ENCODE data around the gene ARFRP1. TPM values are rescaled to one million over a fixed set of nuclear protein-coding genes. Genes with fewer than 3 reads are reported as not detected.

The ARFRP1 gene
- polyA plus RNA-seq, 3 donors = 18.2 to 31.1 (median 20.7) TPM

DNA sequence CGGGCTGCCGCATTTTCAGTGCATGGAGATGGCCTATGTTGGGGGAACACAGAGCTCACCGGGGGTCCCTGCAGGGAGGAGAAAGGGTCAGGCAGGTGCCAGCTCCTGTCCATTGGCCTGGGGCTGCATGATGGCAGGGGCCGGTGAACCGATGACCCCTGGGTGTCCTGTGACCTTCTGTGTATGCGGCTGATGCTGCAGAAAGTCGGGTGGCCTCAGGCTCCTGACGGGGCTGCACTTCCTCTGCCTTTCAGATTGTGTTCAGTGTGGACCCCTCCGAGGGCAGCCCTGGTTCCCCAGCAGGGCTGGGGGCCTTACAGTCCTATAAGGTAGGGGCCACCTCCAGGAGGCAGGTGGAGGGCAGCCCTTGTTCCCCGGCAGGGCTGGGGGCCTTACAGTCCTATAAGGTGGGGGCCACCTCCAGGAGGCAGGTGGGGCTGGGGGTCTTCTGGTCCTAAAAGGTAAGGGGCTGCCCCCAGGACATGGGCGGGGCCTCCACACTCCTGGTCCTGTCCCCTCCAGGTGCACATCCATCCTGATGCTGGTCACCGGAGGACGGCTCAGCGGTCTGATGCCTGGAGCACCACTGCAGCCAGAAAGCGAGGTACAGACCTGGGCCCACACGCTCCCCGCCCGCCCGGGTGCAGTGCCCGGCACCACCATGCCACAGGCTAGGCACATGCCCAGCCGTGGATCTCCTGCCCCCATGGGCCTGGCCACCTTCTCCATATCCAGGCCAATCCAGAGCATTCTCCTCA lies 22.3 kb downstream of the ARFRP1 start:
- Histone ChIP-seq H3K27ac (ENCODE audit: low read depth in 1 of 2, low read length in 2 of 2) (peak overlapping the region; percentile 94 to 96), H3K4me2 (replicated peaks; ENCODE audit: extremely low read depth, low read length, poor library complexity, severe bottlenecking) (peak overlapping the region; percentile 72), H2AFZ (ENCODE audit: insufficient read depth, low read depth, low read length, poor library complexity, severe bottlenecking) (no peak overlapping the region), H3K9me3 (replicated peaks in 1 of 2; ENCODE audit: control insufficient read depth in 1 of 2, insufficient read depth in 1 of 2, low read length in 2 of 2) (no peaks in the 10 kb centered on the region), H3K79me2 (ENCODE audit: insufficient read depth, low read length) (no peaks in the 10 kb centered on the region), H3K4me3 (replicated peaks in 1 of 3; ENCODE audit: low read depth in 2 of 3, low read length in 3 of 3) (peak overlapping the region in 1 of 3 experiments; percentile 62), H3K27me3 (ENCODE audit: control insufficient read depth in 2 of 2, insufficient read depth in 2 of 2, low read length in 2 of 2) (no peaks in the 10 kb centered on the region), H3K4me1 (ENCODE audit: control insufficient read depth in 1 of 2, insufficient read depth in 2 of 2, low read length in 2 of 2) (peaks cover 31 to 44% of the 10 kb centered on the region in 2 donors), H3K36me3 (replicated peaks in 1 of 2; ENCODE audit: control insufficient read depth in 1 of 2, insufficient read depth in 2 of 2, low read length in 2 of 2) (peaks cover 6 to 8% of the 10 kb centered on the region in 2 donors), H4K20me1 (ENCODE audit: insufficient read depth, low read length) (no peaks in the 10 kb centered on the region), H3K9ac (ENCODE audit: insufficient read depth, low read length, poor library complexity, severe bottlenecking) (peak overlapping the region; percentile 81)
- no peak for DNase-seq
- peaks cover 0 to 2% (median 0%) of the 10 kb centered on the region in 7 donors for H3K9me3 Mint-ChIP-seq
- peak overlapping the region; percentile 82 to 96 (median 94) for H3K27ac Mint-ChIP-seq
- H3K27me3 Mint-ChIP-seq (ENCODE audit: low read depth in 3 of 3) = peaks cover 0 to 3% (median 0%) of the 10 kb centered on the region in 3 donors
- H3K36me3 Mint-ChIP-seq = peaks cover 7 to 11% of the 10 kb centered on the region in 2 donors
- 90% methylated on average over 20 of the region's 21 CpGs for WGBS (ENCODE audit: insufficient coverage)
- TF ChIP-seq, protein P1, sequence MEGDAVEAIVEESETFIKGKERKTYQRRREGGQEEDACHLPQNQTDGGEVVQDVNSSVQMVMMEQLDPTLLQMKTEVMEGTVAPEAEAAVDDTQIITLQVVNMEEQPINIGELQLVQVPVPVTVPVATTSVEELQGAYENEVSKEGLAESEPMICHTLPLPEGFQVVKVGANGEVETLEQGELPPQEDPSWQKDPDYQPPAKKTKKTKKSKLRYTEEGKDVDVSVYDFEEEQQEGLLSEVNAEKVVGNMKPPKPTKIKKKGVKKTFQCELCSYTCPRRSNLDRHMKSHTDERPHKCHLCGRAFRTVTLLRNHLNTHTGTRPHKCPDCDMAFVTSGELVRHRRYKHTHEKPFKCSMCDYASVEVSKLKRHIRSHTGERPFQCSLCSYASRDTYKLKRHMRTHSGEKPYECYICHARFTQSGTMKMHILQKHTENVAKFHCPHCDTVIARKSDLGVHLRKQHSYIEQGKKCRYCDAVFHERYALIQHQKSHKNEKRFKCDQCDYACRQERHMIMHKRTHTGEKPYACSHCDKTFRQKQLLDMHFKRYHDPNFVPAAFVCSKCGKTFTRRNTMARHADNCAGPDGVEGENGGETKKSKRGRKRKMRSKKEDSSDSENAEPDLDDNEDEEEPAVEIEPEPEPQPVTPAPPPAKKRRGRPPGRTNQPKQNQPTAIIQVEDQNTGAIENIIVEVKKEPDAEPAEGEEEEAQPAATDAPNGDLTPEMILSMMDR (IDR thresholded peaks at IDR 0.05) = no peak
- H3K4me3 Mint-ChIP-seq = no peak overlapping the region
- H3K4me1 Mint-ChIP-seq = peaks cover 35% of the 10 kb centered on the region
- intact Hi-C loops (cut with micrococcal nuclease) = loop anchor here in 1 of 2 donors (2.0 kb wide), 1 partner anchor 21 kb away; the partner anchor contains the start of gene ARFRP1

DNA sequence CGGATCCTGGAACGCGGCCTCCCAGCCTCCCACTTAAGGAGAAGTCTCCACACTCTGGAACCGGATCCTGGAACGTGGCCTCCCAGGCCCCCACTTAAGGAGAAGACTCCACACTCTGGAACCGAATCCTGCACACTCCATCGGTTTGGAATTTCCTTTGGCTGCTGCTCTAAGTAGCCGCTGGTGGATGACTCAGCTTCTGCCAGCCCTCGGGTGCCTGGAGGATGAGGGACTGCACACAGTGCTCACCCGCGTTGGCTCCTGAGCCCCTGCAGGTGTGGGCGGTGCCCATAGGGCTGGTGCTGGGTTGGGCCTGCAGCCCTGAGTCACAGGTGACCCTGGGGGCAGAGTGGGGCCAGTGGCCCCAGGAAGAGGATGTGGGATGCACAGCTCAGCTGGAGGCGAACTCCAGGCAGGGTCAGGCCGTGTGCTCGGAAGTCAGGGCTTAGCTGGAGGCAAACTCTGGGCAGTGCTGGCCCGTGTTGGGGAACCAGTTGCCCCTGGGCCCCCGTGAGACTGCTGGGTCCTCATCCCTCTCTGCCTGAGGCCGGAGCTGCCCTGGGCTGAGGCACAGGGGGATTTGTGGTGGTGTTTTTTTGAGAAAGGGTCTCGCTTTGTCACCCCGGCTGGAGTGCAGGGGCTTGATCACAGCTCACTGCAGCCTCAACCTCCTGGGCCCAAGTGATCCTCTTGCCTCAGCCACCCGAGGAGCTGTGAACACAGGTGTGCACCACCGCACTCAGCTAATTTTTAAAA lies 25.2 kb downstream of the ARFRP1 start:
- Mint-ChIP-seq H3K27me3 (ENCODE audit: low read depth in 3 of 3) (peaks cover 0 to 2% (median 0%) of the 10 kb centered on the region in 3 donors), H3K9me3 (peaks cover 0 to 2% (median 0%) of the 10 kb centered on the region in 7 donors), H3K4me3 (no peak overlapping the region), H3K4me1 (peaks cover 31% of the 10 kb centered on the region), H3K27ac (peak overlapping the region in 2 of 7 donors; percentile 35 to 37), H3K36me3 (peaks cover 19 to 30% of the 10 kb centered on the region in 2 donors)
- Histone ChIP-seq H3K4me3 (replicated peaks in 1 of 3; ENCODE audit: low read depth in 2 of 3, low read length in 3 of 3) (no peak overlapping the region), H4K20me1 (ENCODE audit: insufficient read depth, low read length) (no peaks in the 10 kb centered on the region), H3K27ac (ENCODE audit: low read depth in 1 of 2, low read length in 2 of 2) (no peak overlapping the region), H3K36me3 (replicated peaks in 1 of 2; ENCODE audit: control insufficient read depth in 1 of 2, insufficient read depth in 2 of 2, low read length in 2 of 2) (peaks cover 15 to 26% of the 10 kb centered on the region in 2 donors), H2AFZ (ENCODE audit: insufficient read depth, low read depth, low read length, poor library complexity, severe bottlenecking) (no peak overlapping the region), H3K9ac (ENCODE audit: insufficient read depth, low read length, poor library complexity, severe bottlenecking) (no peak overlapping the region), H3K4me2 (replicated peaks; ENCODE audit: extremely low read depth, low read length, poor library complexity, severe bottlenecking) (no peak overlapping the region), H3K4me1 (ENCODE audit: control insufficient read depth in 1 of 2, insufficient read depth in 2 of 2, low read length in 2 of 2) (peaks cover 23 to 36% of the 10 kb centered on the region in 2 donors), H3K9me3 (replicated peaks in 1 of 2; ENCODE audit: control insufficient read depth in 1 of 2, insufficient read depth in 1 of 2, low read length in 2 of 2) (no peaks in the 10 kb centered on the region), H3K79me2 (ENCODE audit: insufficient read depth, low read length) (no peaks in the 10 kb centered on the region), H3K27me3 (ENCODE audit: control insufficient read depth in 2 of 2, insufficient read depth in 2 of 2, low read length in 2 of 2) (no peaks in the 10 kb centered on the region)
- 62% methylated on average over 16 of the region's 22 CpGs for WGBS (ENCODE audit: insufficient coverage)
- TF ChIP-seq, protein P1 (IDR thresholded peaks at IDR 0.05) = no peak
- peak in 1 of 3 donors; percentile 24 for DNase-seq
- intact Hi-C loops (cut with micrococcal nuclease) = no loop called here

Data from CD14-positive monocyte (primary cell).